NCI-H82 treated with DMSO at 0.1 percent for 48 hours (cell line): ENCODE results near the gene MAGEA4.

Source experiments
- DNase-seq: peaks from one replicate; lab custom pipeline; 2025; ENCODE audit not compliant: unreplicated experiment; lab: John Stamatoyannopoulos, UW

Gene MAGEA4

DNA sequence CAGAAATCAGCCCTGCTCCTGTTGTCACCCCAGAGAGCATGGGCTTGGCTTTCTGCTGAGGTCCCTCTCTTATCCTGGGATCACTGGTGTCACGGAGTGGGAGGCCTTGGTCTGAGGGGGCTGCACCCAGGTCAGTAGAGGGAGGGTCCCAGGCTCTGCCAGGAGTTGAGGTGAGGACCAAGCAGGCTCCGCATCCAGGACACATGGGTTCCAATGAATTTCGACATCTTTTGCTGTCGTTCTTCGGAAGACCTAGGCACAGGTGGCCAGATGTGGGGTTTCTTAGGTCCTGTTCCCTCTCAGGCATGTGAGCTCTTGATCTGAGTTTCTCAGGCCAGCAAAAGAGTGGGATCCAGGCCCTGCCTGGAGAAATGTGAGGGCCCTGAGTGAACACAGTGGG is 10.0 kb downstream of the MAGEA4 start:
- no peak for DNase-seq

DNA sequence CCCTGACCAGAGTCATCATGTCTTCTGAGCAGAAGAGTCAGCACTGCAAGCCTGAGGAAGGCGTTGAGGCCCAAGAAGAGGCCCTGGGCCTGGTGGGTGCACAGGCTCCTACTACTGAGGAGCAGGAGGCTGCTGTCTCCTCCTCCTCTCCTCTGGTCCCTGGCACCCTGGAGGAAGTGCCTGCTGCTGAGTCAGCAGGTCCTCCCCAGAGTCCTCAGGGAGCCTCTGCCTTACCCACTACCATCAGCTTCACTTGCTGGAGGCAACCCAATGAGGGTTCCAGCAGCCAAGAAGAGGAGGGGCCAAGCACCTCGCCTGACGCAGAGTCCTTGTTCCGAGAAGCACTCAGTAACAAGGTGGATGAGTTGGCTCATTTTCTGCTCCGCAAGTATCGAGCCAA is 11.0 kb downstream of the MAGEA4 start:
- no peak for DNase-seq

- no peak for DNase-seq
Measured at GRCh38 chrX:151929126-151929525, 16.4 kb downstream of the MAGEA4 start.

DNA sequence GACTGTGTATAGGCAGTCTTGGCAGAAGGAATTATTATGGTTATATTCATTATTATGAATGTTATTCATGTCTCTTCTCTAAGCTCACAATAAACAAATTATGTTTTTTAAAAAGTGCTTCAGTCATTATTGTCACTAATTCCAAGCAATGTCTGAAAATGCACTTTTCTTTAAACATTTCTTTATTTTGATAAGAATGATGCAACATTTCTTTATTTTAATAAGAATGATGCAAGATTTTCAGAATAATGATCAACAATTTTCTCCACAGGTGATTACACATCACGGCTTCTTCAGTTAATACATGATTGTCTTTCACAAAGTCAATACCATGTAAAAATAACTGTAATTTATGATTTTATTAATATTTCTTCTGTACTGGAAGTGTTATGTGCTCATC is 22.7 kb downstream of the MAGEA4 start:
- no peak for DNase-seq

- no peak for DNase-seq
Measured at GRCh38 chrX:151938172-151938571, 25.5 kb downstream of the MAGEA4 start.

DNA sequence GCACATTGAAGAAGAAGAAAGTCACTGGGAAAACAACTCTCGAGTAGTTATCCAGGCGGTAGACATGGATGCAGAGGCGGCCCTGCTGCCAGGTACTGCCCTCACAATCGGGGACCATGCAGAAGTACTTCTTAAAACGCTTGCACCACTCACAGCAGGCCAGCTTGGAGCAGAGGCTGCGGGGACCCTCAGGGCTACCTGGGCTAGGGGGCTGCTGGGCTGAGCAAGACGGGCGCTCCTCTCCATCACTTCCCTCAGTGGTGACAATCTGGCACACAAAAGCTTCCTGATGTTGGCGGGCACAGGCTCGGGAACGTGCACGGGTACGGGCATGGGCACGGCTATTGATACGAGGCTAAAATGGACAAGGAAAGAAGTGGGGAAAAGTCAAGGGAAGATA is 42.0 kb downstream of the MAGEA4 start:
- DNase-seq: no peak

DNA sequence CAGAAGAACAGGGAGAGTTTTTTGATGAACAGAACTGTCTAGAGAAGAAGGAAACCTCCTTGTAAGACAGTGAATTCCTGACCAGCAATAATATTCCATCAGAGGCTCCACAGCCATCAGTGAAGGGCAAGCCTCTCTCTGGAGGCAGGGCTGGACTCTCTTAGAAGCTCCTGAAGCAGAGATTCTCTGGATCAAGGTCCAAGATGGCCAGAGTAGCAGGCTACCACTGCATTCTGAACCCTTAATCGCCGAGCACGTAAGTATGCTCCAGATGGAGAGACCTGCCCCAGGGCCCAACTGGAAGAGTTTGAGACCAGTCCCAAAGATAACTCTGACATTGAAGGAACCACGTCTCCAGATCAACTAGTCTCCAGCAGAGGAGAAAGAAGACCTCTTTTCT is 45.4 kb downstream of the MAGEA4 start:
- DNase-seq: no peak

- no peak for DNase-seq
Measured at GRCh38 chrX:151962034-151962433, 49.3 kb downstream of the MAGEA4 start.

GRCh38 chrX:151966236-151966635 is 53.5 kb downstream of the MAGEA4 start:
- no peak for DNase-seq

GRCh38 chrX:151970027-151970426 is 57.3 kb downstream of the MAGEA4 start:
- no peak for DNase-seq

GRCh38 chrX:151970661-151971060 is 58.0 kb downstream of the MAGEA4 start:
- no peak for DNase-seq

DNA sequence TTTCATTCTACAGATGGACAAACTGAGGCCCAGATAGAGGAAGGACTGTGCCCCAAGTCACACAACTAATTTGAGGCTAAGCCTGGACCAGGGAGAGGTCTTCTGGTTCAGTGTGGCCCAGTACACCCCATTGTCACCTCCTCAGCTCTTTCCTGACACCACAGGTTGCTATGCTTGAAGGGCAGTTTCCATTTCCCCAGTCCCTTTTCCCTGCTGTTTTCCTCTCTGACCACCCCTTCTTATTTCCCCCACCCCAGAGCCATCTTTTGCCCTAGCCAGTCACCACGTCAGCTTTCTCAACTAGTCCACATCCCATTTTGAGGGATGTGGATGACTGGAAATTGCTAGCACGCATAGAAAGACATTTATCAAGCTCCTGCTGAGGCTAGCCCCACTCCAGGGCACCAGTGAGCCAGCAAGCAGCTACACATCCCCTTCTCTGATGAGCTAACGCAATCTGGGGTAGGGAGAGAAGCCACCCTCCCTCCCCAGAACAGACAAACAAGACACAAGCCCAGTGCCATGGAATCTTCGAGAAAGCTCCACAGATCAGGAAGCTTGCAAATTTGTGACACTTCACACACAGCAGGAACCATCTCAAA is 60.5 kb downstream of the MAGEA4 start:
- no peak for DNase-seq

DNA sequence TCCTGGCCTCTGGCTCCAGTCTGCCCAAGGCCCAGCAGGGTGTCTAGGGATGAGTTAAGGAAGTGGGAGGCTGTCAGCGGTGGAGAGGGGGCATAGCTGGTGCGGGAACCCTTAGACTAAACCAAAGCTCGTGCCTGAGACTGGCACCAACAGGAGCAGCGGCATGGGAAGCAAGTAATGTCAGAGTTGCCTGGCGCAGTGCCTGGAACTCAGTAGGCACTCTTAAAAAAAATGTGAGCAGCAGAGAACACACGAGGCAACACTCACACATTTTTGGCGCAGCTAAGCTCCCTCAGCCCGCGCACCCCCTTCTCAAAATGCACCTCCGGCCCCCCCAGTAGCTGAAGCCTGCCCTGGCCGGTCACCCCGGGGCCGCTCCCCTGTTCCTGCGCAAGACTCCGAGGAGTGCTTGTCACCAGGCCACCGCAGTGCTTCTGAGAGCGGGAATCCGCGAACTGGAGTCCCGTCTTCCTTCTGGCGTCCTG is 61.2 kb downstream of the MAGEA4 start:
- no peak for DNase-seq
